Loucy (cell line): ENCODE results near the gene ACSF3.

ENCODE experiments used
- H2AFZ ChIP-seq: fragments of 200-600 bp; sonication (generic); 2 replicates; pipeline ENCODE4 v1.6.0; 2016; ENCODE audit warnings: antibody characterized with exemption, mild to moderate bottlenecking, low read length, moderate library complexity
- H3F3A ChIP-seq: fragments of 200-600 bp; 2 replicates; pipeline ENCODE4 v1.6.0; 2016; ENCODE audit warnings: antibody characterized with exemption, low read depth, mild to moderate bottlenecking
- H3K27me3 ChIP-seq: fragments of 200-600 bp; sonication (generic); 2 replicates; pipeline ENCODE4 v1.6.1; 2014; ENCODE audit warnings: low read length, mild to moderate bottlenecking; ENCODE audit not compliant: insufficient read depth, poor library complexity, severe bottlenecking
- H3K36me3 ChIP-seq: fragments of 200-600 bp; sonication (generic); 2 replicates; pipeline ENCODE4 v1.6.1; 2016; ENCODE audit warnings: low read length; ENCODE audit not compliant: insufficient read depth
- H3K4me1 ChIP-seq: fragments of 200-600 bp; sonication (generic); 2 replicates; pipeline ENCODE4 v1.5.1; 2014; ENCODE audit warnings: low read length, mild to moderate bottlenecking; ENCODE audit not compliant: insufficient read depth, poor library complexity, severe bottlenecking
- H3K4me2 ChIP-seq: fragments of 200-600 bp; sonication (generic); 2 replicates; pipeline ENCODE4 v1.6.0; 2014; ENCODE audit warnings: antibody characterized with exemption, low read length, low read depth, mild to moderate bottlenecking; ENCODE audit not compliant: poor library complexity, severe bottlenecking
- H3K4me3 ChIP-seq: fragments of 200-600 bp; sonication (generic); 2 replicates; pipeline ENCODE4 v1.5.1; 2014; ENCODE audit warnings: low read length, mild to moderate bottlenecking, mixed read lengths; ENCODE audit not compliant: poor library complexity, severe bottlenecking
- H3K79me2 ChIP-seq: fragments of 200-600 bp; sonication (generic); 2 replicates; pipeline ENCODE4 v1.6.1; 2014; ENCODE audit warnings: low read length; ENCODE audit not compliant: insufficient read depth
- H3K9ac ChIP-seq: fragments of 200-600 bp; sonication (generic); 2 replicates; pipeline ENCODE4 v1.6.0; 2014; ENCODE audit warnings: mild to moderate bottlenecking, low read depth, low read length, moderate library complexity; ENCODE audit not compliant: poor library complexity, severe bottlenecking
- H3K9me2 ChIP-seq: fragments of 200-600 bp; sonication (generic); replicated peaks from 2 replicates; pipeline ENCODE4 v1.6.1; 2016; ENCODE audit warnings: low read depth, low read length, mixed read lengths
- H3K9me3 ChIP-seq: fragments of 200-600 bp; sonication (generic); 2 replicates; pipeline ENCODE4 v1.6.1; 2014; ENCODE audit warnings: mild to moderate bottlenecking, antibody characterized with exemption, low read length, low read depth; ENCODE audit not compliant: insufficient read depth
- H4K20me1 ChIP-seq: fragments of 200-600 bp; sonication (generic); 2 replicates; pipeline ENCODE4 v1.6.0; 2014; ENCODE audit warnings: antibody characterized with exemption, low read length, mild to moderate bottlenecking; ENCODE audit not compliant: insufficient read depth, poor library complexity, severe bottlenecking
- CTCF ChIP-seq: fragments of 200-600 bp; sonication (generic); conservative IDR thresholded peaks from 2 replicates; pipeline ENCODE4 v1.5.1; 2014; ENCODE audit warnings: mild to moderate bottlenecking, antibody characterized with exemption, low read length
- EZH2phosphoT487 ChIP-seq: fragments of 200-600 bp; IDR thresholded peaks from 2 replicates; pipeline ENCODE4 v1.6.1; 2018; ENCODE audit warnings: antibody characterized with exemption, mild to moderate bottlenecking, moderate library complexity, borderline replicate concordance

The ACSF3 gene

GRCh38 chr16:89108416-89108815, 14.8 kb downstream of the ACSF3 start:
- H3K4me1 ChIP-seq: peaks cover 2% of the 10 kb centered on the region
- no peak overlapping the region for H3K9ac ChIP-seq
- H4K20me1 ChIP-seq: no peaks in the 10 kb centered on the region
- TF ChIP-seq CTCF (no peak), EZH2phosphoT487 (no peak)
- H3F3A ChIP-seq: no peaks in the 10 kb centered on the region
- H3K79me2 ChIP-seq: no peaks in the 10 kb centered on the region; the same call in 1 of the 2 replicates
- H3K36me3 ChIP-seq: no peaks in the 10 kb centered on the region; the same call in 1 of the 2 replicates
- no peak overlapping the region for H3K4me3 ChIP-seq
- no peaks in the 10 kb centered on the region for H3K27me3 ChIP-seq
- no peaks in the 10 kb centered on the region for H3K9me3 ChIP-seq
- no peaks in the 10 kb centered on the region for H3K9me2 ChIP-seq
- H2AFZ ChIP-seq: no peak overlapping the region
- no peak overlapping the region for H3K4me2 ChIP-seq

- Histone ChIP-seq H3K9ac (no peak overlapping the region), H3K36me3 (no peaks in the 10 kb centered on the region; the same call in 1 of the 2 replicates), H3F3A (no peaks in the 10 kb centered on the region), H3K9me2 (no peaks in the 10 kb centered on the region), H4K20me1 (no peaks in the 10 kb centered on the region), H3K27me3 (no peaks in the 10 kb centered on the region), H3K9me3 (no peaks in the 10 kb centered on the region), H3K4me3 (no peak overlapping the region), H3K4me1 (peaks cover 19% of the 10 kb centered on the region), H3K4me2 (no peak overlapping the region), H3K79me2 (peaks cover 4% of the 10 kb centered on the region; the same call in 1 of the 2 replicates), H2AFZ (no peak overlapping the region)
- TF ChIP-seq EZH2phosphoT487 (no peak), CTCF (no peak)
Observed at GRCh38 chr16:89110641-89111040, 17.0 kb downstream of the ACSF3 start.

GRCh38 chr16:89111263-89111662, 17.6 kb downstream of the ACSF3 start:
- Histone ChIP-seq H3K9ac (no peak overlapping the region), H3K4me3 (no peak overlapping the region)

More at GRCh38 chr16:89111263-89111662, 17.6 kb downstream of the ACSF3 start:
- Histone ChIP-seq H4K20me1 (no peaks in the 10 kb centered on the region), H2AFZ (no peak overlapping the region), H3F3A (no peaks in the 10 kb centered on the region), H3K9me3 (no peaks in the 10 kb centered on the region), H3K27me3 (no peaks in the 10 kb centered on the region), H3K79me2 (peaks cover 4% of the 10 kb centered on the region; the same call in 1 of the 2 replicates), H3K4me2 (no peak overlapping the region), H3K4me1 (peaks cover 25% of the 10 kb centered on the region), H3K9me2 (no peaks in the 10 kb centered on the region), H3K36me3 (no peaks in the 10 kb centered on the region; the same call in 1 of the 2 replicates)
- no peak for TF ChIP-seq CTCF
- no peak for TF ChIP-seq EZH2phosphoT487
